ENCODE measurements around the gene PIK3R3. TPM values are rescaled to one million over a fixed set of nuclear protein-coding genes. Genes with fewer than 3 reads are reported as not detected.

PIK3R3 gene
- polyA plus RNA-seq, 4 donors = 24.6 to 32.8 (median 27.4) TPM

DNA sequence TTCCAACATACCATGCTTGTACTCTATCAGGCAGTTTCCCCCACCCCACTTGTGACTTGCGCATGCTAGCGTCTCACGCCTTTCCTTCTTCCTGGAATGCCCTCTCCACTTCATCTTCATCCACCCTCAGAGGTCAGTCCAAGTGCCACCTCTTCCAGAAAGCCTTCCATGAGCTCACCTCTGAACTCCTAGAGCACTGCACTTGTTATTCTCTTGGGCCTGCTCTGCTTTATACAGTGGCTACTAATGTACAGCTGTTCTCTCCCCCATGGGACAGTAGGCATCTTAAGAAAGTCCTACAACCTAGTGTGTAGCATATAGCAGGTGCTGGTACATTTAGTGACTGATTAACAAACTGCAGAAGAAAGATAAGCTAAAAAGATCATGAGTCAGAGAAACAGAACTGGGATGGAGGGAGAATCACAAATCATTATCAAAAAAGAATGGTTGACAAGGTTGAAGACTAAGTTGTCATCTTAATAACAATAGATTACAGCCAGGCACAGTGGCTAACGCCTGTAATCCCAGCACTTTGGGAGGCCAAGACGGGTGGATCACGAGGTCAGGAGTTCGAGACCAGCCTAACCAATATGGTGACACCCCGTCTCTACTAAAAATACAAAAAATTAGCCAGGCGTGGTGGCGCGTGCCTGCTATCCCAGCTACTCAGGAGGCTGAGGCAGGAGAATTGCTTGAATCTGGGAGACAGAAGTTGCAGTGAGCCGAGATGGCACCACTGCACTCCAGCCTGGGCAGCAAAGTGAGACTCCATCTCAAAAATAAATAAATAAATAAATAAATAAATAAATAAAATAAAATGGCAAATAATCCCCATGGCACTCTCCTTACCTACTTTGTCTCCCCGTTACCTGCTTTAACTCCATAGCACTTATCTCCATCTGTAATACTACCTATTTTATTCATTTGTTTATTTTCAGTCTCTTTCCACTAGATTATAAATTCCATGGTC lies 26.2 kb upstream of the PIK3R3 start:
- no peak for DNase-seq (ENCODE audit: low read depth in 4 of 4, low spot score in 2 of 4)

DNA sequence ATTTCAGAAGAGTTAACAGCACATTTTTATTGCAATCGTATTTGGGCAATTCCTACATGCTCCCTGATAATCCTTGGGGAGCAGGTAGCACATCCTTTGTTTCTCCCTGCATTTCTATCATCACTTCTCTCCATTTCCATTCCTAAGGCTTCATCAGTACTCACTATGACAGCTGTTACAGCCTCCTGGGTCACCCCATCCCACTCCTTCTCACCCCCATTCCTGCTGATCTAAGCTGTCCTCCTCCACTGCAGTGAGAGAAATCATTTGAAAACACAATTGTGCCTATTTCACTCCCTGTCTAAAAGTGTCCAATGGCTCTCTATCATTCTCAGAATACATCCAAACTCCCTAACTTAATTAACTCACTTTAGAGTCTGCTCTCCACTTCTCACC lies 25.5 kb upstream of the PIK3R3 start:
- no peak for DNase-seq (ENCODE audit: low read depth in 4 of 4, low spot score in 2 of 4)

DNA sequence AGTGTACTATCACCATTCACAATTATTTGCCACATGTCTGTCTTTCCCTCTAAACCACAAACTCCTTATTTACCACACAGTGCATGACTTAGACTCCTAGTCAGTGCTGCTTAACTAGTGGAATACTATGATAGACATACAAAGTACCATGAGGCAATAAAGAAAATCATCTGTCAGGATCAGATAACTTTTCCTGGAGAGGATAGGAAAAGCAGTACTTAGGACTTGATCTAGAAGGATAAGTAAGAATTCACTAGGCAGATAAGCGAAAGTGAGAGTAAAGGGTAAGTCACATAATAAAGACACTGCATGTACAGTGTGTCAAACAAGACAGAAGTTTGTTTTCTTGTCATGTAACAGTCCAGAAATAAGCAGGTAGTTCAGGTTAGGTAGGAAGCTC lies 21.3 kb upstream of the PIK3R3 start:
- DNase-seq (ENCODE audit: low read depth in 4 of 4, low spot score in 2 of 4) = no peak

DNA sequence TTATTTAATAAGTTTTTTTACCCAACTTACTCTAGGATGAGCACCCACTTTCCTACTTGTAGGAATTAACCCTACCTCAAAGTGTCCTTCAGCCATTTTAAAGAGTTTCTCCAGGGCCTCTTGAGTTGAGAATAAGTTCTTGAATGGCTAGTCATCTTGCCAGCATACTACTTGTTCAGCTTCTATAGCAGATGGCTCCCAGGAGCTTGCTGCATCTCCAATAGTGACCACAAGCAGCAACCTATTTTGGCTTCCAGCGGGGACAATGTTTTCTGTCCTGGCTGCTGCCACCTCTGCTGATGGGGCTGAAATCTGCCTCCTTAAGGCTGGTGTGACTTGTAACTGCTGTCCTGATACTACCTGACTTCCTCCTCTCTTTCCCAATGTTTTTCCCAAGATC lies 20.8 kb upstream of the PIK3R3 start:
- no peak for DNase-seq (ENCODE audit: low read depth in 4 of 4, low spot score in 2 of 4)

DNA sequence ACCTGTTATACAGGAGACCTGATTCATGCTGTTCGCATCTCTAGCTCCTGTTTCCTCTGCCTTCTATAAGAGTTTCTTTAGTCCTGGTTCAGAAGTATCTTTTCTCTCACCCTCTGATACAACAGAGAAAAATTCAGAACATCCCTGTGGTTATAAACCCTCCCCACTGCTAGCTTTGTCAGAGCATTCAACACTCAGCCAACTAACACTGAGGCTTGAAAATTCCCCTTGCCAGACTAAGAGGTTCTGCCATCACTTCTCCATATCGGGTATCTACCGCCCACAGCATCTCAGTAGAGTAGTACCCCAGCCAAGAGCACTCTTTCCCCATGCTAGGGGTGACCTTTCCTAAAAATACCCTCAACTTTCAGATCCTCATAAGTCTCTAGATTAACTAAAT lies 19.6 kb upstream of the PIK3R3 start:
- DNase-seq (ENCODE audit: low read depth in 4 of 4, low spot score in 2 of 4) = no peak

DNA sequence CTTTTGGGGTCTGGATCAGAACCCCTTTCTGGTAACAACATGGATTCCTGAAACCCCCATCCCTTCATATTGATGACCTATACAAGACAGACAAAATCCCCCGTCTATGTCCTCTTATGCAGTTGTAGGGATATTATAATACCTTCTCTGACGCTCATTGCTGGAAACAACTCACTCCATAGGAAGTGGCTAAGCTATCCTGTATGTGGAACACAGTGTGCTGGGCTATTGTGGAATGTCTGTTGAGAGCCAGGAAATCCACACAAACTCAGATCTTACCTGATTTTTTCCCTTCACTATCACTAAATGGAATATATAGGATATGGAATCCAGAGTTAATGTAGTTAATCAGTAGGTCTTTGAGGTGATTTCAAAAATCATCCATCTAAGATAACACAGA lies 17.7 kb upstream of the PIK3R3 start:
- no peak for DNase-seq (ENCODE audit: low read depth in 4 of 4, low spot score in 2 of 4)

DNA sequence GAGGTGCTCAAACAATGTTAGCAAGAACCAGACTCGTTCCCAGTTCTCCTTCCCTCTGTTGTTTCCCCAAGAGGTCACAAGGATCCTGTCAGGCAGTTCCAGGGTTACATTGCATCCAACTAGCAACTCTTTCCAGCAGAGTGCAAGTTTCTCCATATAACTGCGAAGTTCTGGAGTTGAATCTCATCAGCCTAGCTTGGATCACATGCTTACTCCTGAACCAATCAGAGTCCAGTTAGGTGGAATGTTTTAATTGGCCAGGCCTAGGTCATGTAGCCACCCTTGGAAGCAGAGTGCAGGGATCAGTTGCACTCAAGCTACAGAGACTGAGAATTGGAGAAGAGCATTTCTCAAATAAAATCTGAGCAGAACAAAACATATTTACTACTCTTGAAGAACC lies 15.9 kb upstream of the PIK3R3 start:
- DNase-seq (ENCODE audit: low read depth in 4 of 4, low spot score in 2 of 4) = no peak

DNA sequence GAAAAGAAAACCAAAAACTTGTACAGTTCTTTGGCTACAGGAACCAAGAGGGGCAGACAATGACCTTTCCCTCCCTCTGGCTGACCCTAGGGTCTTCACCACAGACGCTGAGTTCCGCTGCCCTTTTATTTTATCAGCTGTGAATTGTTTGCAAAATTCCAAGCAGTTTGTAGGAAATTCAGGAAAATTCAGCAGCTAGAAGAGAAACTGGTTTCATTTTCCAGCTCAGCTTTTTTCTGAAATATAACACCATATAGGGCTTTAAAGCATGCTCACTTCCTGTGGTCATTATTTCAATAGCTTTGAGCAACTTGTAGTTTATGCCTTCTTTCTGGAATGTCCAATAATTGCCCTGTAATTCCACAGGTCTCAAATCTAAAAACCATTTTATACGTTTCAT lies 5.5 kb upstream of the PIK3R3 start:
- DNase-seq (ENCODE audit: low read depth in 4 of 4, low spot score in 2 of 4) = no peak

DNA sequence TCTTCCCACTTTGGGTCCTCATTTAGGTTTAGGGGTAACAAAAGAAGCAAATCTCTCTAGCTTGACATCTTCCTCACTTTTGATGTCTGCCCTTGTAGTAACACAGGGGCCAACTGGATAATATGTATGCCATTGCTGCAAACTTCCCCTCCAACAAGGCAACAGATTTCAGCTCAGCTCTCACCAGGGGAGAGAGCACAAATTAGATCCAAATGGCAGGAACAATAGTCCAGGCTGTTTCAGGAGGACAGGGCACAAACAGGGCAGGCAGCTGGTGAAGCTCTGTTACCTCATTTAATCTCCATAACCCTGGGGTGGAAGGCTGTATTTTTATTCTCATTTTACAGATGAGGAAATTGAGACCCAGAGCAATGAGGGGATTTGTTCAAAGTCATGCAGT lies 4.3 kb upstream of the PIK3R3 start:
- DNase-seq (ENCODE audit: low read depth in 4 of 4, low spot score in 2 of 4) = no peak

DNA sequence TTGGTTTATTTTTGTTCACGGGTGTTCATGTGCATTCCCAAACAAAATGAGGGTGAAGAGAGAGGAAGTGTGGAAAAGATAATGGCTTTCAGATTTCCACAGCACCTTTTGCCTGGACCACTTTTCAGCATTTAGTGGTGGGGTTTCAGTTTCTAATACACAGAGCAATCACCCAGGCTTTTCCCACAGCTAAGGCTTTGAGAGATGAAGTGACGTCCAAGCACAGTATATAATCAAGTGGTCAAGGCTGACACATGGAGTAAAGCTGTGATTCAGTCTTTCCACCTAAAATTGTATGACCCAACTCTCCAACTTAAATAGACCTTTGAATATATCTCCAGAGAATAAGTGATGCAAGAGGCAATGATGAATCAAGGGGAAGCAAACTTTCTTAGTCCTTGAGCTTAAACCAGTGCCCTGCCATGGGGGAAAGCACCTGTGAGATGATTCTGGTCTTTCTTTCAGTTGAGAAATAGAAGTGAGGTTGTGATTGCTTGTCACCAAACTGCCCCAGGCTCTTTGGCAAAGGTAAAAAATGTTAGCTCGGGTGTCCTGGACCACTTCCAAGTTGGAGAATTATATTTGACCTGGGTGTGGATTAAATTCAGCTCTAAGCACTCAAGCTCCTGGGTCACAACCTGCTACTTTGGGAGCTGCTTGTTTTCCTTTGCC lies 2.4 kb upstream of the PIK3R3 start:
- no peak for DNase-seq (ENCODE audit: low read depth in 4 of 4, low spot score in 2 of 4)

DNA sequence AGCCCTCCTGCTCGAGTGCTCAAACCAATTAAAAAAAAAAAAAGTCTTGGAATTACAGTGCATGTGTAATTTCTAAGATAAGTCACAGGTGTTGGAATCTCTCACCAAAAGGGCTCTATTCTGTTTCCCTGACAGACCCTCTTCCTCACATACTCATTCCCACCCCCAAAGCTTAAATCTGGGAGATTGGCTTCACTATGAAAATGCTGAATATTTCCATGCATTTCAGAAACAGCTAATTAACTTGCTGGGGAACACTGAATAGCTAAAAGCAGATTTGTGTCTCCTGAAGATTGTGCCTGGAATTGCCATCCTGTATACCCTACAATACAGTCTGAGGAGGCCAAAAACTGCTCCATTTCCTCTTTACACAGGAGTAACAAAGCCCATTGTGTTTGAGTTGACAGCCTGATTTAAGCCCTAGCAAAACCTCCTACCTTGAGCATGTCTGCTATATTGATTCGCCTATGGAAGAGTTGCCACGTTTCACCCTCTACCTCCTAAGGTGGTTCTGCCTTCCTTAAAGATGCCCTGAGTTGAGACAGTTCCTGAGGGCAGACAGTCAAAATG lies 1.4 kb upstream of the PIK3R3 start:
- DNase-seq (ENCODE audit: low read depth in 4 of 4, low spot score in 2 of 4) = no peak

DNA sequence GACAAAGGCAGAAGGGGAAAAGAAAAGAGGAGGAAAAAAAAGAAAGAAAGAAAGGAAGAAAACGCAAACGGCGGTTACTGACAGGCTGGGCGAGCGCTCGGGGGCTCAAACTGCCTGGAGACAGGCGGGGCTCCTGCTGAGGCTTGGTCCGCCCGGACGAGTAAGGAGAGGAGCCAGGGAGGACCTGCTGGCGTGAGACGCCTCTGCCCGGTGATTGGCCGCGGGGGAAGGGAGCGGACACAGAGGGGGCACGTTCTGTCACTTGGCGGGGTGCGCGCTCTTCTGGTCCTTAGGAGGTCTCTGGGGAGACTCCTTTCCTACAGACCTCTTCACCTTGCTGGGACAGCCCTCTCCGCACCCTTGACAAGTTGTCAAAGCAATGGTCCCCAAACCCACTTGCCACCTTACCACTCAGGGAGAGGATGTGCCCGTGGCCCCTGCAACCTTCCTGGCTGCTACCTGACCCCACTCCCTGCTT lies 791 bp upstream of the PIK3R3 start:
- no peak for DNase-seq (ENCODE audit: low read depth in 4 of 4, low spot score in 2 of 4)

DNA sequence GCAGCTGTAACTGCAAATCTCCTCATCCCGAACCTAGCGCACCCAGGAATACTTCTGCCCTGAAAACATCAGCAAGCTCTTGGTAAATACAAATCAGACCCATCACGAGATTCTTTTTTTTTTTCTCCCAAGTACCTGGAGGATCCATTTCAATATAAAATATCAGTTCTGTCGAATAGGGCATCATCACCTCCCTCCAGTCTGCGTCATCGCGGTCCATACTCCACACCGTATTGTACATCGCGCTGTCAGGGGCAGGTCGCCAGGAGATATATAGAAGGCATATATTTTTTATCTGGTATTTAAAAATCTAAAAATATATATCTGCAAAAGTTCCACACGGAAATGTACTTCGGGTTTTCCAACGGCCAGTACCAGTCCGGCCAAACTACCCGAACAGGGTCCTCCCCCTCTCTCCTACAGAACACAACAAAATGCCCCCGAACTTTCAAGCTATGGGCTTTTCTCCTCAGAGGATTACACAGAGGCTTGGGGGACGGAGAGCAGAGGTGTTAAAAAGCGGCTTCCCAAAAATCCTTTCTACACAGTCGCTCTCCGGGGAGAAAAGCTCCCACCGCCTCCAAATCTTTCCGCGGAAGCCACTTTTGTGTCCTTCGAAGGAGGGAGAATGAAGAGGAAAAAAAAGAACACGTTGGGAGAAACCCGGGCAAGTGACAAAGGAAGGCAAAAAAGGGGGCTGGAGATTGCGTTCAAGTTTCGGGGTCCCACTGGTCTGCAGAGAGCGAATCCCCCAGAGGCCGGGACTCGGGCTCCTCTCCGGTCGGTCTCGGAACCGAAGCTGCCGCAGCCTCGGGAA lies 509 bp downstream of the PIK3R3 start:
- no peak for DNase-seq (ENCODE audit: low read depth in 4 of 4, low spot score in 2 of 4)

DNA sequence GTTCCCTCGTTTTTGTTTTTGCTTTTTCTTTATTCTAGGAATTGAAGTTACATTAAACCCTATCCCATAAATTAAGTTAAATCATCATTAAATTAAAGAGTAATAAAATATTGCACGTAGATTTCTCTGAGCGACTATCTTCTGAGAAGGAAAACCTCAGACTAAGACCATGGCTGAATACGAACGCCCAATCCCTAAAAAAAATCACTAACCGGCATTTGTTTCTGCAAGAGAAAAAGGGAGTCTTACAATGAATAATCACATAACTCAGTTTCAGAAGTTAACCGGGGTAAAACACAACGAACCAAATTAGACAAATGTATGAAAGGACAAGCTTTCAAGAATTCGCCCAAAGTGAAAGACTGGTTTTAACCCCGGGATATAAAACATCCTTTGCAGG lies 1.3 kb downstream of the PIK3R3 start:
- DNase-seq (ENCODE audit: low read depth in 4 of 4, low spot score in 2 of 4) = no peak

DNA sequence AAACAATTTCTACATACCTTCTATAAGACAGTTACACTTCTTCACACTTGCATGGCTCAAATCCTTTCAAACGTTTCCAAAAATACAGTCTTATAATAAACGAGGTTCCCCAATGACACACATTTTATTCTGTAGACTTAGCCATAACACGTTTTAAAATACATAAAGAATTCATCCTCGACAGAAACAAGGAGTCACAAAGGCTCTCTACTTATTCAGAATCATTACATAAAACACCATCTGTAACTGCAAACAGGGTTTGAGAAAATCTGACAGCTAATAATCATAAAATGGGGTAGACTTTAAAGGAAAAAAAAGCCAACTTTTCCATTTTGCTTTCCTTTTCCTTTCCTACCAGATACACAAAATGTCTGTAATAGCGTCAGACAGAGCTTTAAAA lies 1.8 kb downstream of the PIK3R3 start:
- DNase-seq (ENCODE audit: low read depth in 4 of 4, low spot score in 2 of 4) = no peak

DNA sequence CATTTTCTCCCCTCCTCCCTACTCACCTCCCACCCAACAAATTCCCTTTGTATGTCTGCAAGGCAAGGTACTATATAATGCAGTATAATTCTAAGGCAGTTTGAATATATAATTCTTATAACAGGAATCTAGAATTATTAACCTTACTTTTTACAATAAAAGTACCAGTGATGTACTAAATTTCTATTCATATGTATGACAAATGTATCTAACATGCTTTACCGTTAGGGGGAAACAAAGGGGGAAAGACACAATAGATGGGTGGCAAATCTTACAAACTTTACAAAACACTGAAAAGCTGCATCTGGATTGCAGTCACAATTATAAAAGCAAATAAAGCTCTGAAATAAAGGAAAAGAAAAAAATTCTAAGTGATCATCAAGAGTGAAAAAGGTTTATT lies 2.3 kb downstream of the PIK3R3 start:
- no peak for DNase-seq (ENCODE audit: low read depth in 4 of 4, low spot score in 2 of 4)

DNA sequence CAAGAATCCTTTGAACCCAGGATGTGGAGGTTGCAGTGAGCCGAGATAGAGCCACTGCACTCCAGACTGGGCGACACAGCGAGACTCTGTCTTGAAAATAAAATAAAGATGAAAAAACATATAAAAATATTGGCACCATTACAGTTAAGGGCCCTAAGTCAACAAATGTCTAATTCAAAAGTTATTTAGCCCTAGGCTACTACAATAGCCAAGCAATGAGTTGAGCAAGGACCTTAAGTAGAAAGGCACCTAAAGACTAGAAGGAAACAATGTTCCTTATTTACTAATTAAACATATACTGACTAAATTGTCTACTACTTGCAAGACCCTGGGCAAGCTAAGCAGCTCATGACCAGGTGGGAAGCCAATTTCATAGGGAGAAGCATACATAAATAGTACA lies 4.1 kb downstream of the PIK3R3 start:
- DNase-seq (ENCODE audit: low read depth in 4 of 4, low spot score in 2 of 4) = no peak

DNA sequence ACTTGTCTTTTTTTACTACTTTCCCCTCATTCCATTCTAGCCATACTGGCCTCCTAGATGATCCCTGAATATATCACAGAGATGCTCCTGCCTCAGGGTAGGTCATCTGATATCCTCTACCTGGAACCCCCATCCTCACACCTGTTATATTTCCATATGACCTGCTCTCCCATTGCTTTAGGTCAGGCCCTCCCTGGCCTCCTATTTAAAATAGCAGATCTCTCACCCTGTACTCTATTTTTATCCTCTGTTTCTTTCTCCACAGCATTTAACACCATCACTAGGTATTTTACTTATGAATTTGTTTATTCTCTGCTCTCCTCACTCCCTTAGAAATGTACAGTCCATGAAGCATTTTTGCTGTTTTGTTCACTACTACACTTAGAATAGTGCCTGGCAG lies 13.6 kb downstream of the PIK3R3 start:
- no peak for DNase-seq (ENCODE audit: low read depth in 4 of 4, low spot score in 2 of 4)

DNA sequence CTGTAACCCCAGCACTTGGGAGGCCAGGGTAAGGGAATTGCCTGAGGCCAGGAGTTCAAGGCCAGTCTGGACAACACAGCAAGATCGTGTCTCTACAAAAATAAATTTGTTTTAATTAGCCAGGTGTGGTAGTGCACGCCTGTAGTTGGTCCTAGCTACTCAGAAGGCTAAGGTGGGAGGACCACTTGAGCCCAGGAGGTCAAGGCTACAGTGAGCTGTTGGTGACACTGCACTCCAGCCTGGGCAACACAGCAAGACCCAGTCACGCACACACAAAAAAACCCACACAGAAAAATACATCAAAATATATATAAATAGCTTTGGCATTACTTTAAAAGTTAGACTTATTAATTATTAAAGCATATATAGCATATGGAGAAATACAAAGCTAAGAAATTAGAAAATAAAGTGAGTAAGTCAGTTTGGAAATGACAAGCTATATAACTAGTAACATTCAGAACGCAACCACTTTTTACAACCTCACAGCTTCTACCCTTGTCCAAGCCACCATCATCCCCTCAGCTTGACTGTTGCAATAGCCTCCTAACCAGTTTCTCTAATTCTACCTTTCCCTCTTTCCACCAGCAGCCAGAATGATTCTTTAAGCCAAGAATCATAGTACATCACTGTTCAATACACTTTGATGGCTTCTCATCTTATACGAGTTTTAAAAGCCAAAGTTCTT lies 14.5 kb downstream of the PIK3R3 start:
- DNase-seq (ENCODE audit: low read depth in 4 of 4, low spot score in 2 of 4) = no peak

DNA sequence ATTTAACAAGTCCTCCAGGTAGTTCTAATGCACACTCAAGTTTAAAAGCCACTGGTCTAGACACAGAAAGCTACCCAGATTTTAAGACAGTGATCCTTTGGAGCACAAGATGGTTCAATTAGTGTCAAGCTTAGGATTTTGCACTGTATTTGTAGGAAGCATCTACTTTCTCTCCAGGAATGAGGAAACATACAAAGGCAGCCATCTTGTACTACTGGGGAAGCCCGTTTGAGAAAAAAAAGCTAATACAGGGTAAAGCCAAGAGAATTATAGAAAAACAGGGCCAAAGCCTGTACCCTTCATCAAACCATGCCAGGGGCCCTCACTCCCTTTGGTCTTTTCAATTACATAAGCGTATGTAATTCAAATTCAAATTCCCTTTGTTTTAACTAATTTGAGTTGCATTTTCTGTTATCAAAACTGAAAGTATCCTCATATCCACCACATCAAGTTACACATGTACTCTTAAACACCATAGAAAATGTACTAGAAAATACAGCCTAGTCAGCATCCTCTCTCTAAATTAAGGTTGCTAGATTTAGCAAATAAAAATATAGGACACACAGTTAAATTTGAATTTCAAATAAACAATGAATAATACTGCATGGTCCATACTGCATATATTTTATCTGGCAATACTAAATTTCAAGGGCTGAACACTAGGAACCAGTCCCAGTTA lies 17.4 kb downstream of the PIK3R3 start:
- DNase-seq (ENCODE audit: low read depth in 4 of 4, low spot score in 2 of 4) = no peak

All from left renal cortex interstitium (tissue), 4 donors.